Measurements from ENCODE around the gene IRX4. TPM values are rescaled to one million over a fixed set of nuclear protein-coding genes. Genes with fewer than 3 reads are reported as not detected.
A peak's percentile ranks its signal among the peaks of the same experiment; 100 is the strongest.

IRX4 gene
- total RNA-seq, 1 donor from 2014 or later, result not detected

GRCh38 chr5:1889321-1890065, 6.8 kb upstream of the IRX4 start:
- no peak overlapping the region for H3K27ac Mint-ChIP-seq
- peaks cover 94% of the 10 kb centered on the region for H3K27me3 Mint-ChIP-seq (ENCODE audit: low read depth)
- H3K9me3 Mint-ChIP-seq, result no peaks in the 10 kb centered on the region
- H3K4me1 Mint-ChIP-seq, result peaks cover 11% of the 10 kb centered on the region
- DNase-seq (ENCODE audit: low spot score in 2 of 2, unreplicated experiment in 2 of 2), result no peak
- H3K4me3 Mint-ChIP-seq, result no peak overlapping the region
- H3K36me3 Mint-ChIP-seq, result no peaks in the 10 kb centered on the region
- no peak for TF ChIP-seq CTCF (IDR thresholded peaks at IDR 0.05; ENCODE audit: unreplicated experiment)

GRCh38 chr5:1888541-1889251, 6.0 kb upstream of the IRX4 start:
- Mint-ChIP-seq H3K4me1 (peaks cover 16% of the 10 kb centered on the region), H3K36me3 (no peaks in the 10 kb centered on the region), H3K27ac (no peak overlapping the region), H3K4me3 (peak overlapping the region; percentile 55), H3K9me3 (no peaks in the 10 kb centered on the region), H3K27me3 (ENCODE audit: low read depth) (peaks cover 94% of the 10 kb centered on the region)
- no peak for TF ChIP-seq CTCF (IDR thresholded peaks at IDR 0.05; ENCODE audit: unreplicated experiment)
- no peak for DNase-seq (ENCODE audit: low spot score in 2 of 2, unreplicated experiment in 2 of 2)

DNA sequence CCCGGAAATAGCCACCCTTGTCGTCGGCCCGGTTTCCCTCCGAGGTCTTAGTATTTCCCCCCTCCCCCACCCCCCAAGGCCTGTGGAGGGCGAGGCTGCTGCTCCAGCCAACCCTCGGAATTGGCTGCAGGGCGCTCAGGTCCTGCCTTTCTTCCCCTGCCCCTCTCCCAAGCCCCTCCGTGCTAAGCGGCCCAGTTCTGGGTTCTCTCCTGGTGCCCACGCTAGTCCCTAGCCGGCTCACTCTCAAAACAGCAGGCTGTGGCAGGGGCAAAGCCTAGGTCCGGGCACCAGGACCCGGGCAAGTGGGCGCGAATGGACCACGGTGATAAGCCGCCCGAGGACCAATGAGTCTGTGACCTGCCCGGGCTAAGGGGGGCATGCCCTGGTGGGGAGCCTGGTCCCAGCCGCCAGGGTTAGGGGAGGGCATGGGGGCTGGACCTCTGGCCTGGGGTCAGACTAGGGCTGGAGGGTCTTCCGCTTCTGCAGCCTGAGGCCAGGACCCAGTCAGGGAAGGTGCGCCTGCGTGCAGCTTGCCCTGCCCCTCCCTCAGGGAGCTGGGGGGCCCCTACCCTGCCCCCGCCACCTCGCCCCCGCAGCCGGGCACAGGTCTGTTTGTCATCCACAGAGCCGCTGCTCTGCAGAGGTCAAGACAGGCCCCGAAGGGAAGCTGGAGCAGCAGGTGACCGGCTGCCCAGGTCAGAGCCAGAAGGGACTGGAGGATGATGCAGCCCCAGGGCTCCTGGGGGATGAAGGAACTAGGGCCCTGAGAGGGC, 5.0 kb upstream of the IRX4 start:
- no peak for DNase-seq (ENCODE audit: low spot score in 2 of 2, unreplicated experiment in 2 of 2)
- Mint-ChIP-seq H3K27ac (no peak overlapping the region), H3K27me3 (ENCODE audit: low read depth) (peaks cover 92% of the 10 kb centered on the region), H3K4me1 (peaks cover 18% of the 10 kb centered on the region), H3K4me3 (no peak overlapping the region), H3K36me3 (no peaks in the 10 kb centered on the region), H3K9me3 (no peaks in the 10 kb centered on the region)
- no peak for TF ChIP-seq CTCF (IDR thresholded peaks at IDR 0.05; ENCODE audit: unreplicated experiment)

DNA sequence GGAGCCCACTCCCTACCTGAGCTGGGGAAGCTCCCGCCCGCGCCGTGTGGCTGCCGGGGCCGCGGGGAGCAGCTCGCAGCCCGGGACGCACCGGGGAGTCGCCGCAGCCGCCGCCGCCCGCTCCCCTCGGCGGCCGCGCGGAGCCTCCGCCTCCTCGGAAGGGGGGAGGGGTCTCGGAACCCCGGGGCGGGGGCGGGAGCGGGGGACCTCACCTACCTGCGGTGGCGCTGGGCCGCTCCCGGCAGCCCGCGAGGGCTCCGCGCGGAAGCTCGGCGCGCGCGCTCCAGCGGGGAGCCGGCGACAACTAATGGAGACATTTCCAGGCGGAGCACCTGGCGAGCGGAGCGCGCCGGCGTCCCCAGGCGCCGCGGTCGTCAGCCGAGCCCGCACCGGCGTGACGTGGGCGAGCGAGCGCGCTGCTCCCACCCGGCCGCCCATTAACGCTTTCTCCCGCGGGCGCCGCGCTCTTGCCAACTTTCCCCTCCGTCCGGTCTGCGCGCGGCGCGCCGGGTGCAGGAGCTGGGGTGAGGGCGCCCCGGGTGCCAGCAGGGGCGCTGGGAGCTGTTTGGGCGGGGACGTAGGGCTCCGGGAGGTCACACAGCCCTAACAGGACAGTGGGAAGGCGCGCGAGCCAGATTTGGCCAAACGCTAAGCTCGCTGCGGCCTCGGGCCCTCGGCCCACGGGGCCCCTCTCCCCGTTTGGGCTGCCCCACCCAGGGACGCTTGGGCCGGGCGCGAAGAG, 4.3 kb upstream of the IRX4 start:
- no peak for DNase-seq (ENCODE audit: low spot score in 2 of 2, unreplicated experiment in 2 of 2)
- no peak overlapping the region for H3K4me3 Mint-ChIP-seq
- peaks cover 91% of the 10 kb centered on the region for H3K27me3 Mint-ChIP-seq (ENCODE audit: low read depth)

More for the DNA sequence above, 4.3 kb upstream of the IRX4 start:
- no peak for TF ChIP-seq CTCF (IDR thresholded peaks at IDR 0.05; ENCODE audit: unreplicated experiment)
- H3K27ac Mint-ChIP-seq, result no peak overlapping the region
- no peaks in the 10 kb centered on the region for H3K36me3 Mint-ChIP-seq
- H3K4me1 Mint-ChIP-seq, result peaks cover 20% of the 10 kb centered on the region
- no peaks in the 10 kb centered on the region for H3K9me3 Mint-ChIP-seq

All from mesothelial cell of epicardium (in vitro differentiated cells).